HL-60 (cell line): ENCODE data around the gene GAB2.

Source experiments
- DNase-seq, 2 experiments: peaks; one replicate each; pipeline ENCODE4 v3.0.0-alpha.2; 2010 to 2020; ENCODE audit warnings: low read depth in 1 of 2, low spot score in 1 of 2
- H3K27ac ChIP-seq: fragments of 250-450 bp; sonication (Bioruptor Pico); replicated peaks from 2 replicates; pipeline ENCODE4 v1.5.1; 2020; ENCODE audit warnings: mild to moderate bottlenecking, moderate library complexity
- H3K27me3 ChIP-seq: fragments of 250-450 bp; sonication (Bioruptor Pico); 2 replicates; pipeline ENCODE4 v1.5.1; 2021; ENCODE audit warnings: mild to moderate bottlenecking, moderate library complexity; ENCODE audit not compliant: insufficient read depth, poor library complexity, severe bottlenecking
- H3K4me3 ChIP-seq: replicated peaks from 2 replicates; pipeline ENCODE4 v1.5.1; 2011; ENCODE audit warnings: mild to moderate bottlenecking, control low read depth, low read length; ENCODE audit not compliant: insufficient read depth
- GABPA ChIP-seq: IDR thresholded peaks from 2 replicates; pipeline ENCODE4 v1.6.1; 2012; ENCODE audit warnings: low read depth
- POLR2AphosphoS5 ChIP-seq: IDR thresholded peaks from 2 replicates; pipeline ENCODE4 v1.6.1; 2012; ENCODE audit warnings: low read depth
- SPI1 ChIP-seq: IDR thresholded peaks from 2 replicates; pipeline ENCODE4 v1.6.1; 2012; ENCODE audit warnings: low read depth, mild to moderate bottlenecking, borderline replicate concordance
- TF ChIP-seq, protein P1 (sequence below): IDR thresholded peaks from one replicate; pipeline ENCODE4 v1.5.1; 2011; ENCODE audit warnings: low read length, control low read depth, inconsistent platforms; ENCODE audit not compliant: insufficient read depth
- TF ChIP-seq, protein P2 (sequence below): IDR thresholded peaks from 2 replicates; pipeline ENCODE4 v1.6.1; 2012; ENCODE audit warnings: low read depth; ENCODE audit not compliant: insufficient replicate concordance

Gene GAB2

DNA sequence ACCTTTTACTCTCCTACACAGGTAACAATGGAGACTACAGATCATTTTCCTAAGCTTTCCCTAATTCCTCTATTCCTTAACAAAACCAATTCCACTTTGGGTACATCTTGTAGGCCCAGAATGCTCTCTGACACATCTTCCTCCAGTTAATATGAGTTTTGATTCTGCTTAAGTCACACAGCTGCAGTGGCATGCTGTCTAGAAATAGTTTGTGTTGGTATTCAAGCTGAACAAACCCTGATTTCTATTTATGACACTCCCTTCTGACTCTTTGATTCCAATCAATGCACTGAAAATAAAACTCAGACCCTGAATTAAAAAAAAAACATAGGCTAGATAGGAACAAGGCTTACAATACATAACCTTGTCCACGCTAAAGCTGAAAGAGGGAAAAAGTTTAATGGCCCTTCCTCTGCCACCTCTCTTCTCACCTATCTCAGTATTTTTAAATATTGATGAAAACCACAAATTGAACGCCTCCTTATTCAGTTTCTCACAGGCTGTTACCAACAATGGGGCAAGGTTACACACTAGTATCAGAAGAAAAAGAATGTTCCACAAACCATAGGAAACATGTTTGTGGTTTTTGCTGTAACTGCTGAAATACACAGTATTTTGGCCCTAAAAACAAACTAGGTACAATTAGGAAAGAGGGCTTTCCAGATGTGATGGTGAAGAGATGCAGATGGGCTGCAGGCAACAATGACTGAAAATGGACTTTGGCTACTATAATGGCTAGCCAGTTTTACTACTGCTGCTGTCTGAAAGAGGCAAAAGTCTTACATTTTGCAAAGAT is 35.7 kb upstream of the GAB2 start:
- Histone ChIP-seq H3K4me3 (no peak overlapping the region), H3K27ac (no peak overlapping the region), H3K27me3 (no peaks in the 10 kb centered on the region)
- TF ChIP-seq GABPA: no peak
- TF ChIP-seq SPI1: no peak
- TF ChIP-seq, protein P1, sequence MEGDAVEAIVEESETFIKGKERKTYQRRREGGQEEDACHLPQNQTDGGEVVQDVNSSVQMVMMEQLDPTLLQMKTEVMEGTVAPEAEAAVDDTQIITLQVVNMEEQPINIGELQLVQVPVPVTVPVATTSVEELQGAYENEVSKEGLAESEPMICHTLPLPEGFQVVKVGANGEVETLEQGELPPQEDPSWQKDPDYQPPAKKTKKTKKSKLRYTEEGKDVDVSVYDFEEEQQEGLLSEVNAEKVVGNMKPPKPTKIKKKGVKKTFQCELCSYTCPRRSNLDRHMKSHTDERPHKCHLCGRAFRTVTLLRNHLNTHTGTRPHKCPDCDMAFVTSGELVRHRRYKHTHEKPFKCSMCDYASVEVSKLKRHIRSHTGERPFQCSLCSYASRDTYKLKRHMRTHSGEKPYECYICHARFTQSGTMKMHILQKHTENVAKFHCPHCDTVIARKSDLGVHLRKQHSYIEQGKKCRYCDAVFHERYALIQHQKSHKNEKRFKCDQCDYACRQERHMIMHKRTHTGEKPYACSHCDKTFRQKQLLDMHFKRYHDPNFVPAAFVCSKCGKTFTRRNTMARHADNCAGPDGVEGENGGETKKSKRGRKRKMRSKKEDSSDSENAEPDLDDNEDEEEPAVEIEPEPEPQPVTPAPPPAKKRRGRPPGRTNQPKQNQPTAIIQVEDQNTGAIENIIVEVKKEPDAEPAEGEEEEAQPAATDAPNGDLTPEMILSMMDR: no peak
- TF ChIP-seq, protein P2, sequence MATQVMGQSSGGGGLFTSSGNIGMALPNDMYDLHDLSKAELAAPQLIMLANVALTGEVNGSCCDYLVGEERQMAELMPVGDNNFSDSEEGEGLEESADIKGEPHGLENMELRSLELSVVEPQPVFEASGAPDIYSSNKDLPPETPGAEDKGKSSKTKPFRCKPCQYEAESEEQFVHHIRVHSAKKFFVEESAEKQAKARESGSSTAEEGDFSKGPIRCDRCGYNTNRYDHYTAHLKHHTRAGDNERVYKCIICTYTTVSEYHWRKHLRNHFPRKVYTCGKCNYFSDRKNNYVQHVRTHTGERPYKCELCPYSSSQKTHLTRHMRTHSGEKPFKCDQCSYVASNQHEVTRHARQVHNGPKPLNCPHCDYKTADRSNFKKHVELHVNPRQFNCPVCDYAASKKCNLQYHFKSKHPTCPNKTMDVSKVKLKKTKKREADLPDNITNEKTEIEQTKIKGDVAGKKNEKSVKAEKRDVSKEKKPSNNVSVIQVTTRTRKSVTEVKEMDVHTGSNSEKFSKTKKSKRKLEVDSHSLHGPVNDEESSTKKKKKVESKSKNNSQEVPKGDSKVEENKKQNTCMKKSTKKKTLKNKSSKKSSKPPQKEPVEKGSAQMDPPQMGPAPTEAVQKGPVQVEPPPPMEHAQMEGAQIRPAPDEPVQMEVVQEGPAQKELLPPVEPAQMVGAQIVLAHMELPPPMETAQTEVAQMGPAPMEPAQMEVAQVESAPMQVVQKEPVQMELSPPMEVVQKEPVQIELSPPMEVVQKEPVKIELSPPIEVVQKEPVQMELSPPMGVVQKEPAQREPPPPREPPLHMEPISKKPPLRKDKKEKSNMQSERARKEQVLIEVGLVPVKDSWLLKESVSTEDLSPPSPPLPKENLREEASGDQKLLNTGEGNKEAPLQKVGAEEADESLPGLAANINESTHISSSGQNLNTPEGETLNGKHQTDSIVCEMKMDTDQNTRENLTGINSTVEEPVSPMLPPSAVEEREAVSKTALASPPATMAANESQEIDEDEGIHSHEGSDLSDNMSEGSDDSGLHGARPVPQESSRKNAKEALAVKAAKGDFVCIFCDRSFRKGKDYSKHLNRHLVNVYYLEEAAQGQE: no peak
- no peak for TF ChIP-seq POLR2AphosphoS5
- no peak for DNase-seq

DNA sequence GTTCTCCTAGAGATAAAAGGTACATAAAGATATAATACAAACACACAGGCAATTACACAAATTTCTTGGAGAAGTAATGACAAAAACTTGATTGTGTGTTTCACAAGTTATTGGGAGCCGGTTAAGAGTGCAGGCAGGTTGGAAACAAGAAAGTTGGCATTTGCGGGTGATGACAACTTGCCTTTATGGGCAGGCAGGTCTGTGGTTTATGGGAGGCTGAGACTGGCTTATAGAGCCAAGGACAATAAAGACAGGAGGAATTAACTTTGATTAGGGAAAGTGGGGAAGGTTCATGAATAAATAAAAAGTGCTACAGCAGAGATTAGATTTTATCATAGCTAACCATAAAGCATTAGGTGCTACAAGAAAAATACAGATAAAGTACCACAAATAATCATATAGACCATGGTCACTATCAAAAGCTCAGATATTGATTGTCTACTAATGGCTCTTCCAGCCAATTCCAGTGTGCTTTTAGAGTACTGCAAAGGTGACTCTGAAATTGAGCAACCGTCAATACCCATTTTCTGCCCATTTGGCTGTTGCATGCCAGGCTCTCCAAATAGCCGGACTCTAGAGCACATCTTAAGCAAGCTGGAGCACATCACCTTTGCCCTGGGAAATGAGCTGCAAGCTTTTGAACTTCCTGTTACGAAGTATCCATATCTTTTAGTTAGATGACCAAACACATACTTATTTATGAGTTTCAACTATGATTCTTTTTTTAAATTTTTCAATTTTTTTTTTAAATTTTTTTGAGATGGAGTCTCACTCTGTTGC is 33.9 kb upstream of the GAB2 start:
- no peak overlapping the region for H3K27ac ChIP-seq
- TF ChIP-seq, protein P2: no peak
- TF ChIP-seq GABPA (no peak), POLR2AphosphoS5 (no peak), SPI1 (no peak)
- TF ChIP-seq, protein P1: no peak
- no peak for DNase-seq
- H3K4me3 ChIP-seq: no peak overlapping the region
- no peaks in the 10 kb centered on the region for H3K27me3 ChIP-seq

DNA sequence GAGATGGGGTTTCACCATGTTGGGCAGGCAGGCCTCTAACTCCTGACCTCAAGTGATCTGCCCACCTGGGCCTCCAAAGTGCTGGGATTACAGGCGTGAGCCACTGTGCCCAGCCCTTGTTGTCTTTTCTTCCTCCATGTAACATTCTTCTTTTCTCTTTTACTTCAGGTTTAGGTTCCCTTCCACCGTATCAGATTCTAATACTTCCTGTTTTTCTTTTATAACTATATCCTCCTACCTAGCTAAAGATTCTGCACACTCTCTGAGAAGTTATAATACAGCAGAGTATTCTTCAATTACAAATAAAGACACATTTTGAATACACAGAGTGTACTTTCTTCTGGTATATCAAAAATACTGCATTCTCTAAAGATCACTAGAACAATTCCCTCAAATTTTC is 33.2 kb upstream of the GAB2 start:
- no peak for DNase-seq
- H3K27me3 ChIP-seq: no peaks in the 10 kb centered on the region
- H3K4me3 ChIP-seq: no peak overlapping the region
- TF ChIP-seq POLR2AphosphoS5 (no peak), SPI1 (no peak), GABPA (no peak)
- TF ChIP-seq, protein P2: no peak
- TF ChIP-seq, protein P1: no peak
- no peak overlapping the region for H3K27ac ChIP-seq
